Right lobe of liver (tissue), 4 donors: ENCODE data around the gene ZBTB21.

ENCODE experiments used
- CTCF ChIP-seq, 4 donors: fragments of 200-600 bp in 3 of 4; fragments of 450-650 bp in 1 of 4; IDR thresholded peaks; one replicate each; pipeline versions ENCODE4 v1.5.1 to v1.8.0; 2016 to 2022; ENCODE audit warnings: antibody characterized with exemption in 4 of 4, mild to moderate bottlenecking in 2 of 4
- POLR2A ChIP-seq: fragments of 450-650 bp; IDR thresholded peaks from one replicate; pipeline ENCODE4 v1.6.1; 2017; ENCODE audit warnings: antibody characterized with exemption, mild to moderate bottlenecking
- donor health status: DM: no; HTN: no; CAD: no.
- donor health status: DM: no; HTN: no; CAD: no.
- donor health status: DM: no; HTN: yes; CAD: no.

- TF ChIP-seq CTCF (IDR thresholded peaks at IDR 0.05) (no peak), POLR2A (no peak)
Observed at GRCh38 chr21:42037516-42037915, 27.4 kb upstream of the ZBTB21 start.
